ENCODE data around the gene ADGRL3.

The ADGRL3 gene

GRCh38 chr4:61648264-61648663 lies 448.1 kb downstream of the ADGRL3 start:
- Histone ChIP-seq H3K27me3 (ENCODE audit: low read depth, low read length) (no peaks in the 10 kb centered on the region), H3K27ac (ENCODE audit: low read length) (no peak overlapping the region), H3K79me2 (ENCODE audit: low read length) (no peaks in the 10 kb centered on the region), H3K36me3 (replicated peaks; ENCODE audit: low read depth, low read length) (no peaks in the 10 kb centered on the region), H3K4me2 (ENCODE audit: low read length) (no peak overlapping the region), H2AFZ (ENCODE audit: low read depth, low read length) (no peak overlapping the region), H3K4me1 (ENCODE audit: low read length) (no peaks in the 10 kb centered on the region), H3K9me3 (ENCODE audit: insufficient read depth, low read length) (no peaks in the 10 kb centered on the region), H4K20me1 (ENCODE audit: insufficient read depth, low read length) (no peaks in the 10 kb centered on the region), H3K4me3 (ENCODE audit: low read length) (no peak overlapping the region), H3K9ac (ENCODE audit: low read length) (no peak overlapping the region)
- TF ChIP-seq CTCF (IDR thresholded peaks at IDR 0.05; ENCODE audit: low read depth, low read length) (no peak), EZH2phosphoT487 (IDR thresholded peaks at IDR 0.05; ENCODE audit: low read depth) (no peak)

- Histone ChIP-seq H3K36me3 (replicated peaks; ENCODE audit: low read depth, low read length) (no peaks in the 10 kb centered on the region), H3K4me1 (ENCODE audit: low read length) (no peaks in the 10 kb centered on the region), H3K79me2 (ENCODE audit: low read length) (no peaks in the 10 kb centered on the region), H3K4me3 (ENCODE audit: low read length) (no peak overlapping the region), H3K27me3 (ENCODE audit: low read depth, low read length) (no peaks in the 10 kb centered on the region), H3K27ac (ENCODE audit: low read length) (no peak overlapping the region), H3K9ac (ENCODE audit: low read length) (no peak overlapping the region), H2AFZ (ENCODE audit: low read depth, low read length) (no peak overlapping the region), H4K20me1 (ENCODE audit: insufficient read depth, low read length) (no peaks in the 10 kb centered on the region), H3K9me3 (ENCODE audit: insufficient read depth, low read length) (no peaks in the 10 kb centered on the region), H3K4me2 (ENCODE audit: low read length) (no peak overlapping the region)
- no peak for TF ChIP-seq CTCF (IDR thresholded peaks at IDR 0.05; ENCODE audit: low read depth, low read length)
- TF ChIP-seq EZH2phosphoT487 (IDR thresholded peaks at IDR 0.05; ENCODE audit: low read depth), result no peak
Measured at GRCh38 chr4:61657016-61657415, 456.9 kb downstream of the ADGRL3 start.

- no peak for TF ChIP-seq EZH2phosphoT487 (IDR thresholded peaks at IDR 0.05; ENCODE audit: low read depth)
- no peak for TF ChIP-seq CTCF (IDR thresholded peaks at IDR 0.05; ENCODE audit: low read depth, low read length)
- Histone ChIP-seq H4K20me1 (ENCODE audit: insufficient read depth, low read length) (no peaks in the 10 kb centered on the region), H3K4me2 (ENCODE audit: low read length) (no peak overlapping the region), H3K9me3 (ENCODE audit: insufficient read depth, low read length) (no peaks in the 10 kb centered on the region), H3K27me3 (ENCODE audit: low read depth, low read length) (no peaks in the 10 kb centered on the region), H3K4me3 (ENCODE audit: low read length) (no peak overlapping the region), H3K79me2 (ENCODE audit: low read length) (no peaks in the 10 kb centered on the region), H3K36me3 (replicated peaks; ENCODE audit: low read depth, low read length) (no peaks in the 10 kb centered on the region), H2AFZ (ENCODE audit: low read depth, low read length) (no peak overlapping the region), H3K4me1 (ENCODE audit: low read length) (no peaks in the 10 kb centered on the region), H3K27ac (ENCODE audit: low read length) (no peak overlapping the region), H3K9ac (ENCODE audit: low read length) (no peak overlapping the region)
Measured at GRCh38 chr4:61661960-61662359, 461.8 kb downstream of the ADGRL3 start.

- Histone ChIP-seq H4K20me1 (ENCODE audit: insufficient read depth, low read length) (no peaks in the 10 kb centered on the region), H3K27ac (ENCODE audit: low read length) (no peak overlapping the region), H3K9ac (ENCODE audit: low read length) (no peak overlapping the region), H3K27me3 (ENCODE audit: low read depth, low read length) (no peaks in the 10 kb centered on the region), H3K9me3 (ENCODE audit: insufficient read depth, low read length) (no peaks in the 10 kb centered on the region), H3K36me3 (replicated peaks; ENCODE audit: low read depth, low read length) (no peaks in the 10 kb centered on the region), H3K4me3 (ENCODE audit: low read length) (no peak overlapping the region), H3K4me2 (ENCODE audit: low read length) (no peak overlapping the region), H3K79me2 (ENCODE audit: low read length) (no peaks in the 10 kb centered on the region), H2AFZ (ENCODE audit: low read depth, low read length) (no peak overlapping the region), H3K4me1 (ENCODE audit: low read length) (no peaks in the 10 kb centered on the region)
- TF ChIP-seq EZH2phosphoT487 (IDR thresholded peaks at IDR 0.05; ENCODE audit: low read depth) (no peak), CTCF (IDR thresholded peaks at IDR 0.05; ENCODE audit: low read depth, low read length) (no peak)
Measured at GRCh38 chr4:61662362-61662761, 462.2 kb downstream of the ADGRL3 start.

Data from OCI-LY3 (cell line).